GM12891 (cell line): ENCODE results near the gene SULT1C2.
"Not testable (repeated sequence)": the region's sequence is repeated elsewhere in the genome, so short reads cannot be mapped to it uniquely, and the experiment has no call there.

Experiments used
- PAX5 ChIP-seq: IDR thresholded peaks from 2 replicates; pipeline ENCODE4 v1.6.1; 2011; ENCODE audit warnings: low read length, moderate library complexity, mild to moderate bottlenecking; ENCODE audit not compliant: insufficient read depth, severe bottlenecking
- POLR2A ChIP-seq: IDR thresholded peaks from 2 replicates; pipeline ENCODE4 v1.6.1; 2011; ENCODE audit warnings: low read depth, low read length, control low read depth
- POLR2AphosphoS5 ChIP-seq: IDR thresholded peaks from 2 replicates; pipeline ENCODE4 v1.6.1; 2011; ENCODE audit warnings: low read depth, low read length, control low read depth
- SPI1 ChIP-seq: IDR thresholded peaks from 2 replicates; pipeline ENCODE4 v1.6.1; 2011; ENCODE audit warnings: low read depth, low read length, control low read depth
- TAF1 ChIP-seq: IDR thresholded peaks from 2 replicates; pipeline ENCODE4 v1.6.1; 2011; ENCODE audit warnings: low read depth, low read length, control low read depth

DNA sequence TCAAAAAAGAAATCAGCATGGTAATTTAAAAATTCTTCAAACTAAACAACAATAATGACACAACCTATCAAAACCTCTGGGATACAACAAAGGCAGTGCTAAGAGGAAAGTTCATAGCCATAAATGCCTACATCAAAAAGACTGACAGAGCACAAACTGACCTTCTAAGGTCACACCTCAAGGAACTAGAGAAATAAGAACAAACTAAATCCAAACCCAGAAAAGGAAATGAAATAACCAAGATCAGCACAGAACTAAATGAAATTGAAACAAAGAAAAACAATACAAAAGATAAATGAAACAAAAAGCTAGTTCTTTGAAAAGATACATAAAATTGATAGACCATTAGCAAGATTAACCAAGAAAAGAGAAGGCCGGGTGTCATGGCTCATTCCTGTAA is 70.6 kb downstream of the SULT1C2 start:
- TF ChIP-seq POLR2A, POLR2AphosphoS5, TAF1, SPI1, PAX5: not testable (repeated sequence)
